Stimulated activated CD4-positive, alpha-beta T cell treated with anti-CD3 and anti-CD28 coated beads, Interleukin-4, amount 100 ng/mL, for 24 hours (primary cell): ENCODE data around the gene AKR1D1.
"Not testable (repeated sequence)": the region's sequence is repeated elsewhere in the genome, so short reads cannot be mapped to it uniquely, and the experiment has no call there.

Experiments used
- DNase-seq: peaks from one replicate; pipeline ENCODE4 v3.0.0-alpha.2; 2020

The AKR1D1 gene

DNA sequence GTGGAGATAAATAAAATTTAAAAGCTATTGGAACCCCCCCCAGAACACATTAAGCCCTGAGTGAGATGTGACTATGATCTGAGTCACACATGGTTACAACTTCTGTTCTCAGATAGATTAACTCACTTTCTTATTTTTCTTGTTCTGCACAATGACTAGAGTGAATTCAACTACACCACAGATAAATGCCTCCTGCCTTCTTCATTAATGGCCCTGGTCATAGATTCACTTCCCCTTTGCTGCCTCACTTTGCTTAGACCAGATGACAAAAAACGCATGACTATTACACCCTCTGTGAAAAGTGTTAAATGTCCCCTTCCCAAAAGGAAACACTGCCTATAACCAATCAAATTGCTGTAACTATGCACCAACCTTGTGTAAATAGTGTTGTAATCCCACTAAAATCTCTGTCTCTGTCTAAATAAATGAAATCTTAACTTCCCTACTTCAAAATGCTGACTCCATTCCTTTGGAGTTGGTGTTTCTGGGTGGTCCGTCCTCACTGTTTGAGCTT lies 49.4 kb downstream of the AKR1D1 start:
- no peak for DNase-seq

DNA sequence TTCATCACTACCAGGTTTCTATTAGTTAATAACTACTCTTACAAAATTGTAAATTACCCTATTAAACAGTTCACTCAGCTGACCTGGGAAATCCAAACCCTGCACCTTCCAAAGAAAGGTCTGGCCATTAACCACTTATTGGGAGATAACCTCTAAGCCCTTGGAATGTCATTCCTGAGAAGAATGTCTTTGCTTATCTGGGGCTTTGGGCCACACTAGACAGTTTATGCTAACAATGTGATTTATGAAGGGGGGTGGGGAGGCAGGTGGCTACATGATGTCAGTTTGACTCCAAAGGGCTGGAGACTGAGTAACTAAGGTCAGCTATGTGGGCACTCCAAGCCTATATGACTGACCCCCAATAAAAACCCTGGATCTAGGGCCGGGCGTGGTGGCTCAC lies 50.7 kb downstream of the AKR1D1 start:
- DNase-seq, result no peak

DNA sequence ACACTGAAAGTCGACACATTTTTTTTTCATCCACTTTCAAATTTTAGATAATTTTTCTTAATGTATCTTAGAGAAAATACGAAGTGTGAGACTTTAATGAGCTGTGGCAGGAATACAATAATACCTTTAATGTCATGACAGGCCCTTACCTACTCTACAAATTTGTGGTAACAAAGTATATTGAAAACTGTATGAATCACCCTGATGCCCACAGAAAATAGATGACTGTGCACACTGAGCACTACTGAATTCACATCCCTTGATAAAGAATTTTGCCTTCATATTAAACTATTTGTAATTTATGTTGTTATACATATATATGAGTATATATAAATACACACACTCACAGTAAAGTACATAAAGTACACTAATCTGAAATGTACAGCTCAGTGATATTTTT lies 51.7 kb downstream of the AKR1D1 start:
- no peak for DNase-seq

GRCh38 chr7:138129551-138130165 lies 53.4 kb downstream of the AKR1D1 start:
- DNase-seq, result no peak

GRCh38 chr7:138137423-138138171 lies 61.3 kb downstream of the AKR1D1 start:
- no peak for DNase-seq

GRCh38 chr7:138138244-138138643 lies 62.0 kb downstream of the AKR1D1 start:
- DNase-seq, result no peak

- no peak for DNase-seq
Measured at GRCh38 chr7:138142583-138143201, 66.4 kb downstream of the AKR1D1 start.

DNA sequence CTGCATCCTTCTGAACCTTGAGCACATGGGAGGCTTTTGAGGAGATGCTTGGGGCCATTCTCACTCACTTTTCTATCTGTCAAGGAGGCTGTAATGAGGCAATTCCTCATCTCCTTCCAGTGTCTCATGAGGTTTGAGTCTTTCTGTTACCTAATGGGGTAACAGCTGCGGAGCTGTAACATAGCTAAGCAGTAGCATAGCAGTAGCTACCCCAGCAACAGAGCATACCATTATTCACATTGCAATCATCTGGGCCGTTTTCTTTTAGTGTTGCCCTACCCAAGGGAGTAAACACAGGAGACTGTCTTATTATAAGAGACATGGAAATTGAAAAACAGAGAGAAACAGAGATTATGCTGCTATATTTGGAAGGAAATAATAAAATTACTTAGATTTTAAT lies 68.7 kb downstream of the AKR1D1 start:
- DNase-seq, result no peak

GRCh38 chr7:138146221-138146620 lies 70.0 kb downstream of the AKR1D1 start:
- not testable (repeated sequence) for DNase-seq

DNA sequence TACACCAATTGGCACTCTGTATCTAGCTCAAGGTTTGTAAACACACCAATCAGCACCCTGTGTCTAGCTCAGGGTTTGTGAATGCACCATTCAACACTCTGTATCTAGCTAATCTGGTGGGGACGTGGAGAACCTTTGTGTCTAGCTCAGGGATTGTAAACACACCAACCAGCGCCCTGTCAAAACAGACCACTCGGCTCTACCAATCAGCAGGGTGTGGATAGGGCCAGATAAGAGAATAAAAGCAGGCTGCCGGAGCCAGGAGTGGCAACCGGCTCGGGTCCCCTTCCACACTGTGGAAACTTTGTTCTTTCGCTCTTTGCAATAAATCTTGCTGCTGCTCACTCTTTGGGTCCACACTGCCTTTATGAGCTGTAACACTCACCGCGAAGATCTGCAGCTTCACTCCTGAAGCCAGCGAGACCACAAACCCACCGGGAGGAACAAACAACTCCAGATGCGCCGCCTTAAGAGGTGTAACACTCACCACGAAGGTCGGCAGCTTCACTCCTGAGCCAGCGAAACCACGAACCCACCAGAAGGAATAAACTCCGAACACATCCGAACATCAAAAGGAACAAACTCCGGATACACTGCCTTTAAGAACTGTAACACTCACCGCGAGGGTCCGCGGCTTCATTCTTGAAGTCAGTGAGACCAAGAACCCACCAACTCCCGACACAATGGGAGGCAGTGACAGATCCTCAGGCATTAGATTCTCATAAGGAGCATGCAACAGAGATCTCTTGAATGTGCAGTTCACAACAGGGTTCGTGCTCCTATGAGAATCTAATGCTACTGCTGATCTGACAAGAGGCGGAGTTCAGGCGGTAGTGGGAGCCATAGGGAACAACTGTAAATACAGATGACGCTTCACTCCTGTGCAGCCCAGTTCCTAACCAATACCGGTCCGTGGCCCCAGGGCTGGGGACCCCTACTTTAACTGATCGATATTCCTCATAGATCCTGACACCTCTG lies 70.8 kb downstream of the AKR1D1 start:
- DNase-seq, result not testable (repeated sequence)

GRCh38 chr7:138151731-138152577 lies 75.7 kb downstream of the AKR1D1 start:
- DNase-seq, result no peak

GRCh38 chr7:138154661-138155060 lies 78.4 kb downstream of the AKR1D1 start:
- no peak for DNase-seq

- DNase-seq, result no peak
Measured at GRCh38 chr7:138157702-138158101, 81.4 kb downstream of the AKR1D1 start.

DNA sequence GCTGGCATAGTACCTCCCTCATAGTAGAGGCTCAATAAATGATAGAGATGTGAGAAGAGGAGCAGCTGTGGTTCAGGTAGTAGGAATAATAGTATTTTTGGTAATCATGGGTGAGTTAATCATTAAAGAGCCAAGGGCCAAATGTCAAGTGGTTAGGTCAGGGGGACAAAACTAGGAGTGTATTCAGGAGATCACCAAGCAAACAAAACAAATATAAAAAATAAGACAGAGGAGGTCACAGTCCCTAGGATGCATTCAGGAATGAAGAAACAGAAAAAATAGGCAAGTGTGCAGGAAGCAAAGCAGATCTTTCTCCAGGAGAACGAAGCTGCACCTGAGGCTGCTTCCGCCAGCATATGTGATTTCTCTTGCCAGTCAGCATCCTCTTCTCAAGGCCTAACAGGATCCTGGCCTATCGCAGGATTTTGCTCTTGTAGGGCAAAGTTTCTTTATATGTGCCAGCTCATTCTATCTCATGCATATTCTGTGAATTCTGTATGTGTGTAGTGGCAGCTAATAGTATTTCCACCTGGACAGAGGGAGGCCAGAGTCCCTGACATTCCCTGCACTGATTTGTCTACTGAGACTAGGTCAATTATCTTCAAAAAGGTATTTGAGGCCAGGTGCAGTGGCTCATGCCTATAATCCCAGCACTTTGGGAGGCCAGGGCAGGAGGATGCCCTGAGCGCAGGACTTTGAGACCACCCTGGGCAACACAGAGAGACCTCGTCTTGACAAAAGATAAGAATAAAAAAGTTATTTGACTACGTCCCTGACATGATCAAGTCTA lies 82.7 kb downstream of the AKR1D1 start:
- no peak for DNase-seq

- peak; percentile 81 for DNase-seq
Measured at GRCh38 chr7:138161600-138162081, 85.4 kb downstream of the AKR1D1 start.

DNA sequence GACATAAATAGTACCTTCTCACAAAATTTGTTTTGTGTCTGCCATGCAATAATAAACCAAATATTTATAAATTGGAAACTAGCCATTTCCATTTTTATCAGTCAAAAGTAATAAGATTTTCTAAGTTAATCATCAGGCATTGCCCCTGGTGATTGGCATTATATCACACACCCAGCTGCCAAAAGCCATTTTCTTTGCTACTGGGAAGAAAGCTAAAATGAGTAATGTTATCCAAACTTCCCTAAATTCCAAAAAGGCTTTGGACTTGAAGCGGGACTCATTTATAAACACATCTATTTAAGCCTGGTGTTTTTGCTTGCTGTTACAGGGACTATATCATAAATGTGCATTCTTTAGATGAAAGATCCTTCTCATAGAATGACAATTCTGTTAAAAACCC lies 86.0 kb downstream of the AKR1D1 start:
- DNase-seq, result no peak

GRCh38 chr7:138163800-138164199 lies 87.5 kb downstream of the AKR1D1 start:
- DNase-seq, result no peak

- no peak for DNase-seq
Measured at GRCh38 chr7:138164804-138165203, 88.5 kb downstream of the AKR1D1 start.

- DNase-seq, result no peak
Measured at GRCh38 chr7:138166681-138167080, 90.4 kb downstream of the AKR1D1 start.

DNA sequence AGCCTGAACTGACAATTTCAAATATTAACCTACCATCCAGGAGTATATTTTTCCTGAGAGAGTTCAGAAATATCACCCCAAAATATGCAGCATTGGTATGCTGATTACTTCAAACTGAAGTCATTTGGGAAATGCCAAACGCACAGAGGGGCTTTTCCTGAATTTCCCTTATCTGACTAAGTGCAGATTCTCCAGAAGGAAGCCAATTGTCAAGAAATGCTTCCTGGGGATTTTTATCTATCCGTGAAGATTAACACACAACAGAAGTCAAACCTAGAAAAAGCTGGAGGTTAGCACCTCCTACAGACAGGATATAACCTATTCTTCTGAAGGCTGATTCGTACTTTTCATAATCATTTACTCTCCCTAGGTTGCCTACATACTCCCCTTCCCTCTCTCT lies 91.0 kb downstream of the AKR1D1 start:
- DNase-seq, result no peak

DNA sequence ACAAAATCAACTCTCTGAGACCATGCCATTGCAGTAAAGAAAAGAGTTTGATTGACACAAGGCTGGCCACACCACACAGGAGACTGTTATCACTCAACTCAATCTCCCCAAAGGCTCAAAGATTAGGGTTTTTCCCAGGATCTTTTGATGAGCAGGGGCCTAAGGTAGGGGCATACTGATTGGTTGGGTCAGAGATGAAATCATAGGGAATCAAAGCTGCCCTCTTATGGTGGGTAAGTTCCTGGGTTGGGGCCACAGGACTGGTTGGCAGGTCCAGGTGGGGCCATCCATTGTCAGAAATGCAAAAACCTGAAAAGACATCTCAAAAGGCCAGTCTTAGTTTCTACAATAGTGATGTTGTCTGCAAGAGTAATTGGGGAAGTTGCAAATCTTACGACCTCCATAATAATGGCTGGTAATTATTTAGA lies 91.6 kb downstream of the AKR1D1 start:
- DNase-seq, result no peak
